ES-I3 (cell line): ENCODE measurements around the gene ITIH5.
A peak's percentile ranks its signal among the peaks of the same experiment; 100 is the strongest.

ENCODE experiments used
- H3K36me3 ChIP-seq: 2 replicates; pipeline ENCODE4 v1.6.1; 2013; ENCODE audit warnings: mild to moderate bottlenecking, low read length, control low read depth, moderate library complexity; ENCODE audit not compliant: insufficient read depth
- H3K4me1 ChIP-seq: 2 replicates; pipeline ENCODE4 v1.6.1; 2013; ENCODE audit warnings: mild to moderate bottlenecking, control low read depth, low read length; ENCODE audit not compliant: insufficient read depth
- H3K9ac ChIP-seq: 2 replicates; pipeline ENCODE4 v1.6.1; 2013; ENCODE audit warnings: low read depth, mild to moderate bottlenecking, low read length, moderate library complexity
- H3K9me3 ChIP-seq: 2 replicates; pipeline ENCODE4 v1.6.1; 2013; ENCODE audit warnings: mild to moderate bottlenecking, low read length, moderate library complexity; ENCODE audit not compliant: control insufficient read depth, insufficient read depth

Gene ITIH5

GRCh38 chr10:7550013-7550412 is 116.8 kb downstream of the ITIH5 start:
- Histone ChIP-seq H3K9ac (no peak overlapping the region), H3K9me3 (no peaks in the 10 kb centered on the region), H3K36me3 (no peaks in the 10 kb centered on the region), H3K4me1 (no peaks in the 10 kb centered on the region; the same call in 1 of the 2 replicates)

GRCh38 chr10:7547829-7548228 is 118.9 kb downstream of the ITIH5 start:
- Histone ChIP-seq H3K9ac (no peak overlapping the region), H3K36me3 (no peaks in the 10 kb centered on the region), H3K4me1 (peaks cover 6% of the 10 kb centered on the region), H3K9me3 (no peaks in the 10 kb centered on the region)

GRCh38 chr10:7547206-7547605 is 119.6 kb downstream of the ITIH5 start:
- Histone ChIP-seq H3K9me3 (no peaks in the 10 kb centered on the region), H3K9ac (no peak overlapping the region), H3K36me3 (no peaks in the 10 kb centered on the region), H3K4me1 (peaks cover 12% of the 10 kb centered on the region)

DNA sequence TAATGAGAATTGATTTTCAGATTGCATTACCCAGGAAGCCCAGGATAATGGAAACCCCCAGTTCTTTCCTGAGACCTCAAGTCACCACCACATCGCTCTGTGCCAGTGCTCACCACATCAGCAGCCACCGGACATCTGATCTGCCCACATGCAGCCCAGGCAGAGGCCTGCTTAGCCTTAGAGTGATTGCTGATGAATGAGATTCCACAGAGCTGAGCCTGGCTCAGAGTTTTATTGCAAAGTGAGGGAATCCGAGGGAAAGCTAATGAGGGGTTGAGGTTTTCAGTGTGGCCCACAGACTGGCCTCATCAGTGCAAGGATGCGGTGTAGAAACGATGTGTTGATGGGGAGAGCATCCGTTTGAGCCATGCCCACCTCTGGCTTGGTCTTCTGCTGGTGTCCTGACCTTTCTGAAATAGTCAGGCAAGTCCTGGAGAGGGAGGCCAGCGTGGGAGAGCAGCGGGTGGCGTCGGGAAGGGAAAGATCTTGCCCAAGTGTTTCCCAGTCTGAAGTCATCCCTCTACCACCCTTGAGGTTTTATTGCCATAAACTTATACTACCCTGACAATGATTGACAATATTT is 120.3 kb downstream of the ITIH5 start:
- Histone ChIP-seq H3K36me3 (no peaks in the 10 kb centered on the region), H3K4me1 (peaks cover 19% of the 10 kb centered on the region), H3K9me3 (no peaks in the 10 kb centered on the region), H3K9ac (no peak overlapping the region)

DNA sequence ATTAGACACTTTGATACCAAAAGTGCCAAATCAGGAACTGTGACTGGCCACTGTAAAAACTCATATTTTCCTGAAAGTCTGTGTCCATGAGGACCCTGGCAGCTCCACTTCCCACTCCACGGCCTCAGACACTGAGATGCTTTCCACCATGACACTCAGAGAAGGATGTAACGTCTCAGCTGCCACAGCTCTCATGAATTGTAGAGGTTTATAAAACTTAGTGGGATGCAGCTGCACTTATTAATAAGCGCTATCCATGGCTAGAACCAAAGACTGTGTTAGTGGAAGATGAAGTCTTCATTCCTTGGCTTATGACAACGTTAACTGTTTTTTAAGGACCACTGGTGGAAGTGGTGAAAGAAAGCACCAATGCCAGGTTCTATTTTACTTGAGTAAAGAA is 121.0 kb downstream of the ITIH5 start:
- Histone ChIP-seq H3K4me1 (peaks cover 24% of the 10 kb centered on the region), H3K9ac (no peak overlapping the region), H3K9me3 (no peaks in the 10 kb centered on the region), H3K36me3 (no peaks in the 10 kb centered on the region)

GRCh38 chr10:7545261-7545660 is 121.5 kb downstream of the ITIH5 start:
- H3K4me1 ChIP-seq, result peaks cover 29% of the 10 kb centered on the region
- H3K36me3 ChIP-seq, result no peaks in the 10 kb centered on the region

GRCh38 chr10:7544203-7544602 is 122.6 kb downstream of the ITIH5 start:
- H3K4me1 ChIP-seq, result peaks cover 29% of the 10 kb centered on the region
- no peak overlapping the region for H3K9ac ChIP-seq

More at GRCh38 chr10:7545261-7545660, 121.5 kb downstream of the ITIH5 start:
- Histone ChIP-seq H3K9me3 (no peaks in the 10 kb centered on the region), H3K9ac (no peak overlapping the region)

DNA sequence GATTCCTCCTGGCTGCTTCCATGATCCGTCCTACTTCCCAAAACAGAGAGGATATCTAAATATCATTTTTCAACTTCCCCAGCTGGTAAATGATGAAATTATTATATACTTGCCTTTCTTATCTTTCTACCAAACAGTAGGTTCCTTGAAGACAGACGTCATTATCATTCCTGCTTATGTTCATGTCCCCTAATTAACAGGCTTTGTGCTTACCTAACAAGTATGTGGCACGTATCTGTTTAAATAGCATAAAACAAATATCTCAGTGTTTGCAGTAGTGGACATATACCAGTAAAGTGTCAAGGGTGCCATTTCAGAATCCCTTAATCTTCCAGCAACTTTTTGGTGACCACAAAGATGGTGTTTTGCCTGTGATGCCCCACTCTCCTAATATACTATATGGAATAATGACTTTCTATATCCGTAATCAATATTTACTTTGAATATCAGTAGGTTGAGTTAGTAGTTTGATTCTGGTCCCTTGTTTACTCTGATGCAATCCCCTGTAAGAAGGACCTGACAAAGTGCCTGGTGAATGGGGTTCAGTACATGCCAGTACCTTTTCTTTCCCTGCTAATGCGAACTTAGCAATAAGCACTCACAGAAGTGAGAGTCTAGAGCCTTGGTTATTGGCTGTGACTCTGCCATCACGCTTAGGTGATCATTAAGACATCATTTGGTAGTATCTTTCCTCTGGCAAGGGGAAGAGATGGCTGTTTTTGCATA is 124.4 kb downstream of the ITIH5 start:
- 0 out of 2 replicates have a peak overlapping the region, but pooled peaks have one; percentile 51 for H3K9ac ChIP-seq
- H3K9me3 ChIP-seq, result no peaks in the 10 kb centered on the region
- H3K36me3 ChIP-seq, result no peaks in the 10 kb centered on the region
- H3K4me1 ChIP-seq, result peaks cover 29% of the 10 kb centered on the region

More at GRCh38 chr10:7544203-7544602, 122.6 kb downstream of the ITIH5 start:
- H3K9me3 ChIP-seq, result no peaks in the 10 kb centered on the region
- no peaks in the 10 kb centered on the region for H3K36me3 ChIP-seq

DNA sequence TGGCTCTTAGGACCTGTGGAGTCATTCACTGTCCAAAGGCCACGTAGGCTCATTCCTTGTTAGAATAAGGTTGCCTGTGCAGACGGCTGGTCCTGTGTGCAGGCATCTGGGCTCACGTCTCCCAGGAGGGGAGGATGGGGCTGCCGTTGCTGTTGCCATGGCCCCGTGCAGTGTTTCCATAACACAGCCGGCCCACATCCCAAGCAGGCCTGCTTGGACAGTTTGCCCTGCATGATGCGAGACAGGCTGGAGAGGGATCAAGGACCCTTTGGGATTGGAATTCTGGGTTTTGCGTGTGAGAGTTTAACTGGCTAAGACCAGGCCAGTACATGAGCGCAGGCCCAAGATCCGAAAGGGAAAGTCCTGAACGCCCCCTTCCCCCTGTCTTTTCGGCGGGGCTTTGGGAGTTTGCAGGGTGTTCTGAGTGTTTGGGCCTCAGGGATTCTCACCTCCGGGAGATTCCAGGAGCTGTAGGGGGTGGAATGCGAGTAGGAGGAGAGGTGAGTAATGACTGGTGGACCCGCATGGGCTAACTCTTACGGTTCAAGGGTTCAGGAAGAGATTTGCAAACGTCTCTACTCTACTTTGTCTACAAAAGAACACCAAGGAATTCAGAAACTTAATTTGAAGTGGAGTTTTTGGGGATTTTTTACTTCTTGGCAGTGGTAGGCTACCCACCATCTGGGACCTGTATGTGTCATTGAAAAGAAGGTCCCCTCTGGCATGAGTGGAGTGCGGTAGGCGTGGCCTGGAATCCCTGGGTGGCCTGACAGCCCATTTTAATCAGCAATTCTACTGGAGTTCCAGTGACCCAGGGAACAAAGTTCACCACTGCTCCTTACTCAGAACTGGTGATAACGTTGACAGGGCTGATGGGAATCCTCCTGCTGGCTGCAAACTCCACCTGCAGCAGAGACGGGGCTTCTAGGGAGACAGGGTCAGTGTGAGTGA is 125.4 kb downstream of the ITIH5 start:
- Histone ChIP-seq H3K9ac (peak overlapping the region; percentile 51; the same call in 1 of the 2 replicates), H3K9me3 (no peaks in the 10 kb centered on the region), H3K4me1 (peaks cover 29% of the 10 kb centered on the region), H3K36me3 (no peaks in the 10 kb centered on the region)

DNA sequence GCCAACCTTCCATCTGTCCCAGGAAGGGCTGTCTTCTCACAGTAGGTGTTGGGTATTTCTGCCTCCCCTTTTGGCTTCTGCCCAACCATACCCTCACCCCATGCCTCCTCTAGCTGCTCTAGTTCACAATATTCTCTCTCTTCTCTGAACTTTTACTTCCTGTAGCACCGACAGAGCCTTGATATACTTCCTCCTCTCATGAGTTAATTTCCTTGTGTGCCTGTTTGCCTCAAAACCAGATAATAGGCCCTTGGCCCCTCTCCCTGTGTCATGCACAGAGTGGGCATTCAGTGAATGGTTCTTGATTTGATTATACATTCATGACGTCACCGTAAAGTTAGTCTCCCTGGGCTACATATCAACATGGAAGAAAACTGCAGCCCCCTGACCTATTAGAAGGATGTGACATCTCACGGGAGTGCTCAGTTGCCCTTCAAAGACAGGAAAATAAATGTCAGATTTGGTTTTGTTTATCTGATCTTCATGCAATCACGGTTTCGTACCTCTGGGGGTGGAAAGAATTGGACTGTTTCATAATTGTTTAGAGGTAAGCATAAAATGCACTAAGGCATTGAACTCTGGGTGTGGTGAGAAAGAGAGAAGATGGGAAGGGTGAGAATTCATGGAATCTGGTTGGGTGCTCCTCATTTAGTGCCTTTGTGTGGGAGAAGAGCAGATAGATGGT is 127.7 kb downstream of the ITIH5 start:
- Histone ChIP-seq H3K36me3 (no peaks in the 10 kb centered on the region), H3K9ac (no peak overlapping the region), H3K9me3 (no peaks in the 10 kb centered on the region), H3K4me1 (peaks cover 29% of the 10 kb centered on the region)

DNA sequence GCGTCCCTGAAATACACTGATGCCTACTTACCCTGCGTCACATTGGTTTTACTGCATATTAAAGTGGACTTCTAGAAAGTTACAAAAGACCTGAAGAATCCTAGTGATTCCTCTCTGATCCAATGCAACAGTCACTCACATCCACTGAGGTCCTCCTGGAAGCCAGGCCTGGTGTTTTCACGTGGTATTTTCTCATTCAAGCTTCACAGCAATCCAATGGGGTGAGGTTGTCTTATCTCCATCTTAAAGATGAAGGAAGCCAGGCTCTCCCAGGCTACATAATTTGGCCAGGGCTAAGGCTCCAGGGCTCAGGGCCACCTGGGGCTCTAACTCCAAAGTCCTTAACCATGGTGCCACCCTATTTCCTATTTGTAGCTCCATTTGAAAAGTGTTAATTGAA is 129.6 kb downstream of the ITIH5 start:
- Histone ChIP-seq H3K9me3 (no peaks in the 10 kb centered on the region), H3K9ac (no peak overlapping the region), H3K36me3 (no peaks in the 10 kb centered on the region), H3K4me1 (peaks cover 17% of the 10 kb centered on the region)

- Histone ChIP-seq H3K4me1 (no peaks in the 10 kb centered on the region), H3K9ac (no peak overlapping the region), H3K9me3 (no peaks in the 10 kb centered on the region), H3K36me3 (no peaks in the 10 kb centered on the region)
Observed at GRCh38 chr10:7534480-7534852, 132.3 kb downstream of the ITIH5 start.

DNA sequence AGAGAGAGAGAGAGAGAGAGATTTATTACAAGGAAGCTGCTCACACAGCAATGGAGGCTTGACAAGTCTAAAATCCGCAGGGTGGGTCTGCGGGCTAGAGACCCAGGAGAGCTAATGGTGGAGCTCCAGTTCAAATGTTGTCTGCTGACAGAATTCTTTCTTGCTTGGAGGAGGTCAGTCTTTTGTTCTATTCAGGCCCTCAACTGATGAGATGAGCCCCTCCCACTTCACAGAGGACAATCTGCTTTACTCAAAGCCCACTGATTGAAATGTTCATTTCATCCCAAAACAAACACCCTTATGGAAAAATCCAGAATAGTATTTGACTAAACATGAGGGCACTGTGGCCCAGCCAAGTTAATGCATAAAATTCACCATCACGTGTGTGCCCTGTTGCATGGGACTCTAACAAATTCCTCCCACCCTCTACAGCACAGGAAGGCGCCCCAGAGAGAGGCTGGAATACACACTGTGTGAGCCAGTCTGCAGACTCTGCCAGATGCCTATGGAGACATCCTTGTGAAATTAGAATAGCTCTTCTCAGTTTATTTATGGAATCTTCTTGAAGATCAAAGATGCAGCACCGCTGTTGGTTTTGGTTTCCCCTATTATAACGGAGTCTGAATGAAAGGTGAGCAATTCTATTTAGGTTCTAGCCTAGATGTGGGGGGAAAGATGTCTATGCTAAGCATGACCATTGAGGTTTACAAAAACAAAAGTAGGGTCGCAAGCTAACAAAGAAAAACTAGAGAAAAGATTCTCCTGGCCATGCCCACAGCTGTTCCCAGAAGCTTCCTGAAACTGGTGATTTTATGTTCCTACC is 132.9 kb downstream of the ITIH5 start:
- H3K9ac ChIP-seq, result no peak overlapping the region
- H3K36me3 ChIP-seq, result no peaks in the 10 kb centered on the region
- no peaks in the 10 kb centered on the region for H3K4me1 ChIP-seq
- no peaks in the 10 kb centered on the region for H3K9me3 ChIP-seq
